Activated CD4-positive, CD25-positive, alpha-beta regulatory T cell treated with anti-CD3 and anti-CD28 coated beads, Interleukin-2, amount 50 U/mL, for 24 hours (primary cell): ENCODE data around the gene RALA.
"Not testable (repeated sequence)": the region's sequence is repeated elsewhere in the genome, so short reads cannot be mapped to it uniquely, and the experiment has no call there.

Source experiments
- ATAC-seq, 2 donors: fragments of 150-1000 bp; cut with Tn5 transposase; one replicate each; pipeline ENCODE4 v1.10.0; 2021; ENCODE audit warnings: mild to moderate bottlenecking in 1 of 2, moderate library complexity in 1 of 2

RALA gene

DNA sequence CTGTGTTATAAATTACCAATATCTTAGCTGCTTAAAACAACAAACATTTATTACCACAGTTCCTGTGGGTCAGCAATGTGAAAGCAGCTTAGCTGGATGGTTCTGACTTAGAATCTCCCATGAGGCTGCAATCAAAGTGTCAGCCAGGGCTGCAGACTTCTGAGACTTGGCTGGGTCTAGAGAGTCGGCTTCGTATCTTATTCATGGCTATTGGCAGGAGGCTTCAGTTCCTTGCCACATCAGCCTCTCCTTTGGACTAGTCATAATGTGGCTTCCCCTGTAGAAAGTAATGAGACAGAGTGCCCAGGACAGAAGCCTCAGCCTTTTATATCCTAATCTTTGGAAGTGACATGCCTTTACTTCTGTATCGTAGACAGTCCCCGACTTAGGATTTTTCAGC lies 27.3 kb downstream of the RALA start:
- no peak for ATAC-seq

DNA sequence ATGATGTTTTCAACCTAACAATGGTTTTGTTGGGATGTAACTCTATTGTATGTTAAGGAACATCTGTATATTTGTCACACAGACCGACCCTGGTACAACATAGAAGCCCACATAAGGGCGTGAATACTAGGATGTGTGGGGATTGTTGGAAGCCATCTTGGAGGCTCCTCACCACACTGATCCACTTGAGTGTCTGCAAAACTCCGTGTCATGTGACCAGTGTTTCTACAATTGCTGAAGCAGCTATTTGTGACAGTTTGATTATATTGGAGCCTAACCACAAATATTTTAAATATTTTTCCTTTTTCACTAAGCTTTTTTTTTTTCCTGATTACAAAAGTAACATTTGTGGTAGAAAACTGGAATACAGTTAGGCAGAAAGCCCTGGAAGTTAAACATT lies 27.9 kb downstream of the RALA start:
- ATAC-seq, result no peak

- ATAC-seq, result no peak
These were observed 33.0 kb downstream of the RALA start for GRCh38 chr7:39656415-39656814.

DNA sequence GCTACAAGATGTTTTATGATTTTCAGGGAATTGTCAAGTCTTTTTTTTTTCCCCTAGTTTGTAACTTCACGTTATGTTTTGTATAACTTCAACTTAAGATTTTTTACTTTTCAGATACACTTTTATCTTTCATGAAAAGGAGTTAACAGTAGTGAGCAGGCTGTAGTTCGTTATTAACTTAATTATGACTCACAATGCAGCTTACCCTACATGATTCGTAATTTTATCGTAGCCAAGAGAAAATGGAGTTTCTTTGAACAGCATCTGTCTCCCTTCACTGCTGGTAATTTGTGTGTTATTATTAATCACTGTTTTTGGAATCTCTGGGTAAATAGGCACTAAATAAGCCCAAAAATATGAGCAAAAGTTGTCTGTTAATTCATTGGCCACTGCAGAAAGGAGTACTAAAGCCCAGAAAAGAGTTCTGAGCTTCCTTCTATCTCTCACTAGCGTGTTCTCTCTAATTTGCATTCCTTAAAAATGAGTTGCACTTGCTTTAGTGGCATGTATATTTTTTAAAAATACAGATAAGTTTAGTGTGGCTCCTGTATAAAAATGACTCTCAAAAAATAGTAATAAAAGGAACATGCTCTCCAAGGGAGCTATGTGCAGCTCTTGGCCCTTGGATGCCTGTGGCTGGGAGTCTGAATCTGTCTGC lies 36.1 kb downstream of the RALA start:
- ATAC-seq, result no peak

DNA sequence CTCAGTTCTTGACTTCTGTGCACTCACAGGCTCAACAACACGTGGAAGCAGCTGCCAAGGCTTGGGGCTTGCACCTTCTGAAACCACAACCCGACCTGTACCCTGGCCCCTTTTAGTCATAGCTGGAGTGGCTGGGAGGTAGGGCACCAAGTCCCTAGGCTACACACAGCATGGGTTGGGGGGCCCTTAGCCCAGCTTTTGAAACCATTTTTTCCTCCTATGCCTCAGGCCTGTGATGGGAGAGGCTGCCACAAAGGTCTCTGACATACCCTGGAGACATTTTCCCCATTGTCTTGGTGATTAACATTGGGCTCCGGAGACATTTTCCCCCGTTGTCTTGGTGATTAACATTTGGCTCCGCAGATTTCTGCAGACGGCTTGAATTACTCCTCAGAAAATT lies 38.6 kb downstream of the RALA start:
- ATAC-seq, result no peak

DNA sequence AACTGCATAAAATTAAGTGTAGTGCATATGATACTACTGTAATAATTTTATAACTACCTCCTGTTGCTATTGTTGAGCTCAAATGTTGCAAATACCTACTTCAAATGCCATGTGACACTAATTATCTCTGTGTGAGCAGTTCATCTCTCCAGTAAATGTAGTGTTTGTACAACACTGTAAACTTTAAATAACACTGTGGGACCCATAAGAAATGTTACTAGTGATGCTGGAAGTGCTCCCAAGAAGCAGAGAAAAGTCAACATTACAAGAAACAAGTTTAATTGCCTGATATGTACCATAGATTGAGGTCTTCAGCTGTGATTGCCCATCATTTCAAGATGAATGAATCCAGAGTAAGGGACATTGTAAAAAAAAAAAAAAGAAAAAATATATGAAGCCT lies 39.9 kb downstream of the RALA start:
- ATAC-seq, result no peak

GRCh38 chr7:39664057-39664456 lies 40.7 kb downstream of the RALA start:
- ATAC-seq, result no peak

- no peak for ATAC-seq
These were observed 41.2 kb downstream of the RALA start for GRCh38 chr7:39664585-39664984.

DNA sequence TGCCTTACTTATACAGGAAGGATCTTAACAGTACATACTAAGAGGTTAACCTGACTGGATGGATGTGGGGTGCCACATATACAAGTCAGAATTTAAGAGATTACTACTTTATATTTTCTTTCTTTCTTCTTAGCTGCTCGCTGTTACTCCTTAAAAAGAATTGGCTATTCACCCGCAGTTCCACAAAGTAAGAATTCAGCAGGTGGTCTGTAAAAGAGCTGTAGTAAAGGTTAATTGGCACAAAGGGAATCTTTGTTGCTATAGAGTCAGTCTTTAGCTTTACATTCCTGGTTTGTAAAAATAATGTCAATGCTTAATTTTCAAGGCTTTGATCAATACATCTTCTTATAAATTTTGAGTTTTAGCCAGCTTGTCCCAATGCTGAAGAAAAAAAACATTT lies 43.2 kb downstream of the RALA start:
- ATAC-seq, result no peak

GRCh38 chr7:39667341-39667923 lies 44.1 kb downstream of the RALA start:
- ATAC-seq, result no peak

GRCh38 chr7:39668280-39668679 lies 44.9 kb downstream of the RALA start:
- ATAC-seq, result not testable (repeated sequence)

DNA sequence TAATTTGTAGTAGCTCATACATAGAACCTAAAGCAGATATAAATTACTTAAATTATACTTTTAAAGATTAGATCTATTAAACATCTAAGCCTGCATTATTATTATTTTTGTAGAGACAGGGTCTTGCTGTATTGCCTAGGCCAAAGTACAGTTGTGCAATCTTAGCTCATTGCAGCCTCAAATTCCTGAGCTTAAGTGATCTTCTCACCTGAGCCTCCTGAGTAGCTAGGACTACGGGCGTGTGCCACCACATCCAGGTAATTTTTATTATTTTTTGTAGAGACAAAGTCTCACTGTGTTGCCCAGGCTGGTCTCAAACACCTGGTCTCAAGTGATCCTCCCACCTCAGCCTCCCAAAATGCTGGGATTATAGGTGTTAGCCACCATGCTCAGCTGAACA lies 46.7 kb downstream of the RALA start:
- ATAC-seq, result no peak

- no peak for ATAC-seq
These were observed 47.6 kb downstream of the RALA start for GRCh38 chr7:39670934-39671333.

DNA sequence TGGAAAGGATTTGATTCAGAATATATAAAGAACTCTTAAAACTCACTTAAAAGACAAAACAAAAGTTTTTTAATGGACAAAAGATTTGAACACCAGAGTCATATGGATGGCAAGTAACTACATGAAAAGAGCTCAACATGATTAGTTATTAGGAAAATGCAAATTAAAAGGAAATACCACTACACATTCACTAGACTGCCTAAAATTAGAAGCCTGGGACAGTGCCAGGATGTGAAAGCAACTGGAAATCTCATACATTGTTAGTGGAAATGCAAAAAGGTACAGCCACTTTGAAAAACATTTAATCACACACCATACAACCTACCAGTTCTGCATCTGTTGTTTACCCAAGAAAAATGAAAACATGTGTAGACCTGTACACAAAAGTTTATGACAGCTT lies 48.8 kb downstream of the RALA start:
- ATAC-seq, result no peak

DNA sequence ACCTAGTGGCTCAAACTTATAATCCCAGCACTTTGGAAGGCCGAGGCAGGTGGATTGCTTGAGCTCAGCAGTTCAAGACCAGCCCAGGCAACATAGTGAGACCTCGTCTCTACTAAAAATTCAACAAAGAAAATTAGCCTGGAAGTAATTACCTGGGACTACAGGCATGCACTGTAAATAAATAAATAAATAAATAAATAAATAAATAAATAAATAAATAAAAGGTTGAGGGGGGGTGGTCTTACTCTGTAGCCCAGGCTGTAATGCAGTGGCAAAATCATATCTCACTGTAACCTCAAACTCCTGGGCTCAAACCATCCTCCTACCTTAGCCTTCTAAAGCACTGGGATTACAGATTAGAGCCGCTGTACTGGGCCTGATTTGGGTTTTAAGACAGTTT lies 50.5 kb downstream of the RALA start:
- ATAC-seq, result no peak

DNA sequence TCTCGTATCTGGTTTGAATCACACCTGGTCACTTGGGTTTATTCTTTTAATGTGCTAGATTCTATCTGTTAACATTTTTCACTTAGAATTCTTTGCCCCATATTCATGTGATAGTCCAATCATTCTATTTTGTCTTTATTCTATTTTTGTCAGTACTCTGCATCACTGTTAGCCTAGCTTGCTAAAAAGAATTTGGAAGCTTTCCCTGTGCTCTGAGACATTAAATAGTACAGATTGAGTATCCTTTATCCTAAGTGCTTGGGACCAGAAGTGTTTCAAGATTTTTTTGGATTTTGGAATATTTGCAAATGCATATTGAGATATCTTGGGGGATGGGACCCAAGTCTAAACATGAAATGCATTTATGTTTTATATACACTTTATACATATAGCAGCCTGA lies 51.0 kb downstream of the RALA start:
- no peak for ATAC-seq

GRCh38 chr7:39676346-39676745 lies 53.0 kb downstream of the RALA start:
- no peak for ATAC-seq

- no peak for ATAC-seq
These were observed 55.7 kb downstream of the RALA start for GRCh38 chr7:39678930-39679709.

GRCh38 chr7:39679874-39680273 lies 56.5 kb downstream of the RALA start:
- not testable (repeated sequence) for ATAC-seq

DNA sequence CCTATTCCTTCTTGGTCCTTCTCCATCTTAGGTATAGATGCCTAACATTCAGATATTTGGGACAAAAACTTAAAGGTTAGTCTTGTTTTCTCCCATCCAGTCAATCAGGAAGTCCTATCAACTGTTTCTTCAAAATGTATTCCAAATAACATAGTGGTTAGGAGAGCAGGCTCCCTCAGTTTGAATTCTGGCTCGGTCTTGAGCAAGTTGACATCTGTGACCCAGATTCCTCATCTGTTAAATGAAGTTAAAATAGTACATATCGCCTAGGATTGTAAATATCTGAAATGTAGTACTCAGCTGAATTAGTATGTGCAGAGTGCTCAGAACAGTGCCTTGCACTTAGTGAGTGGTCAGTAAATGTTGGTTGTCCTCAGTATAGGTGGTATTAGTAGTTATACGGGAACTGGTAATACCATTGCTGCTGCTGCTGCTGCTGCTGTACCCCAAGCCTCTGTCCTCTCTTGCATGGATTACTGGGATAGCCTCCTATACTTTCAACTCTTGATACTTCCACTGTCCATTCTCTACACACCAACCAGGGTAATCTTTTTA lies 58.6 kb downstream of the RALA start:
- no peak for ATAC-seq

- ATAC-seq, result no peak
These were observed 60.0 kb downstream of the RALA start for GRCh38 chr7:39683216-39683845.

DNA sequence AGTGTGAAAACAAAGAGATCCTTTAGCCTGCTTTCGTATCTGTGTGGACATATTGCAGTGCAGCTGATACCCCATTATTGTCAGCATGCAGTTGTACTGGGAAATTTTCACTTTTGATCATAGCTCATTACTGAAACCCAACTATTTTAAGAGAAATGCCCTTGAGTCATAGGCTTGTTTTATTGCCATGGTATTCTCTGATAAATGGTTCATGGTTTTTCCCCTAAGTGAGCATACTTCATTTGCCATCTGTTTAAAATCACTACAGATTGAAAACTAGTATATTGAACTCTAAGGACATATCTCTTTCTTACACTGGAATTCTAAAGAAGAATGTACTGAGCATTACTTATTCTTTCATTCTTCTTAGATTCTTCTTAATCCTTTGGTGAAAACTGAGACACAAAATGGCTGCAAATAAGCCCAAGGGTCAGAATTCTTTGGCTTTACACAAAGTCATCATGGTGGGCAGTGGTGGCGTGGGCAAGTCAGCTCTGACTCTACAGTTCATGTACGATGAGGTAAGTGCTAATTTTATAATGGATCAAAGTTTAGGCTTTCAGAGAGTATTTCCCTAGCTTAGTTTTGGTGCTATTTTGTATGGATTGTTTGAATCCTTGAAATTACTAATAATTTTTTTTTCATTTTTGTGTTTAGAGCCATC lies 63.0 kb downstream of the RALA start:
- peak; percentile 80 to 86 for ATAC-seq
